H1 (cell line): ENCODE data around the gene SIMC1. TPM values are rescaled to one million over a fixed set of nuclear protein-coding genes. Genes with fewer than 3 reads are reported as not detected.

Experiments
- CHD7 ChIP-seq: fragments of 300-600 bp; sonication (generic); IDR thresholded peaks from 2 replicates; pipeline ENCODE4 v1.7.1; 2012; ENCODE audit warnings: low read length, moderate library complexity, mild to moderate bottlenecking, inconsistent platforms; ENCODE audit not compliant: insufficient replicate concordance
- CTBP2 ChIP-seq: IDR thresholded peaks from 2 replicates; pipeline ENCODE4 v1.7.0; 2011; ENCODE audit warnings: borderline replicate concordance, mild to moderate bottlenecking, moderate library complexity, mixed read lengths, low read length; ENCODE audit not compliant: insufficient read depth, insufficient read length
- GABPA ChIP-seq: IDR thresholded peaks from 2 replicates; pipeline ENCODE4 v1.6.1; 2011; ENCODE audit warnings: mild to moderate bottlenecking, low read length, moderate library complexity, borderline replicate concordance; ENCODE audit not compliant: insufficient read depth
- MAFK ChIP-seq: IDR thresholded peaks from 2 replicates; pipeline ENCODE4 v1.6.1; 2012; ENCODE audit warnings: low read depth, mild to moderate bottlenecking, improper control_type of control experiment, low read length
- POLR2AphosphoS5 ChIP-seq: IDR thresholded peaks from 2 replicates; pipeline ENCODE4 v1.6.1; 2011; ENCODE audit warnings: low read depth, low read length
- RXRA ChIP-seq: IDR thresholded peaks from 2 replicates; pipeline ENCODE4 v1.6.1; 2011; ENCODE audit warnings: low read depth, mild to moderate bottlenecking, low read length, moderate library complexity; ENCODE audit not compliant: insufficient read depth
- SIN3A ChIP-seq, 2 experiments: IDR thresholded peaks in 1 of 2; conservative IDR thresholded peaks in 1 of 2; 2 replicates each; pipeline ENCODE4 v1.6.1; 2011 to 2012; ENCODE audit warnings: low read length in 2 of 2, improper control_type of control experiment in 1 of 2, low read depth in 1 of 2, mild to moderate bottlenecking in 1 of 2
- TAF1 ChIP-seq: IDR thresholded peaks from 2 replicates; pipeline ENCODE4 v1.6.1; 2011; ENCODE audit warnings: mild to moderate bottlenecking, low read depth, low read length
- polyA plus RNA-seq, 7 experiments: library from polyadenylated mRNA; depleted of rRNA in 3 of 7; stranded (reverse) in 5 of 7; unstranded in 2 of 7; fragments of >200 nt in 5 of 7; fragments of 200-250 nt in 2 of 7; gene quantifications; 1 replicate in 5 of 7; 2 replicates in 1 of 7; 4 replicates in 1 of 7; pipeline versions ENCODE4 v1.2.1 to v1.2.3, GENCODE V29; 2011 to 2013; ENCODE audit warnings: missing spikeins in 2 of 7, mixed read lengths in 2 of 7
- total RNA-seq: library from RNA; stranded (reverse); fragmentation: NEBNext Ultra II Directional; extraction: Animal tissue kit (Norgen Biotek cat#: 25700); gene quantifications from 2 replicates; pipeline ENCODE4 v1.2.1, GENCODE V29; 2021

SIMC1 gene
- total and polyA plus RNA-seq, 2 of the 8 experiments (the other 6 are each of a cell fraction or from before 2014, with no cell fraction given): 12.3 to 21.2 TPM

- no peak for TF ChIP-seq CHD7
- TF ChIP-seq RXRA: no peak
- TF ChIP-seq POLR2AphosphoS5: peak; percentile 90
- 0 out of 2 replicates have a peak, but pooled peaks have one; percentile 16 for TF ChIP-seq GABPA
- TF ChIP-seq SIN3A (conservative IDR thresholded peaks at IDR 0.05 in 1 of 2, IDR thresholded peaks at IDR 0.05 in 1 of 2; ENCODE audit: low read depth in 1 of 2, low read length in 2 of 2): peak; percentile 42 to 67; a peak in 1 of 4 replicates
- no peak for TF ChIP-seq CTBP2
- TF ChIP-seq MAFK: no peak
- peak; percentile 87 for TF ChIP-seq TAF1
Measured at GRCh38 chr5:176361437-176362232, 123.4 kb downstream of the SIMC1 start, which contains the start of gene KIAA1191 (continued).
